Mesenchymal stem cell (in vitro differentiated cells and primary cell): Measurements from ENCODE around the gene ACYP2.
A peak's percentile ranks its signal among the peaks of the same experiment; 100 is the strongest.

Source experiments
- DNase-seq: peaks from one replicate; pipeline ENCODE4 v3.0.0-alpha.2; 2013
- H2AFZ ChIP-seq: one replicate; pipeline ENCODE4 v1.6.1; 2013; ENCODE audit warnings: low read depth, mild to moderate bottlenecking, control low read depth, inconsistent platforms, low read length, moderate library complexity
- H2AK5ac ChIP-seq: 2 replicates; pipeline ENCODE4 v1.6.1; 2013; ENCODE audit warnings: low read length, moderate library complexity, mild to moderate bottlenecking, inconsistent platforms; ENCODE audit not compliant: severe bottlenecking
- H2BK120ac ChIP-seq: one replicate; pipeline ENCODE4 v1.6.1; 2013; ENCODE audit warnings: low read depth, mild to moderate bottlenecking, inconsistent platforms, low read length, moderate library complexity
- H2BK12ac ChIP-seq, 2 experiments: one replicate each; pipeline ENCODE4 v1.6.1; 2013; ENCODE audit warnings: inconsistent platforms in 2 of 2, low read length in 2 of 2, mild to moderate bottlenecking in 2 of 2, moderate library complexity in 2 of 2, control low read depth in 1 of 2
- H2BK15ac ChIP-seq: one replicate; pipeline ENCODE4 v1.6.1; 2013; ENCODE audit warnings: mild to moderate bottlenecking, low read depth, inconsistent platforms; ENCODE audit not compliant: poor library complexity, severe bottlenecking
- H2BK5ac ChIP-seq: 2 replicates; pipeline ENCODE4 v1.6.1; 2013; ENCODE audit warnings: low read depth, mild to moderate bottlenecking, low read length, control low read depth, inconsistent platforms; ENCODE audit not compliant: poor library complexity, severe bottlenecking
- H3K14ac ChIP-seq, 2 experiments: one replicate each; pipeline ENCODE4 v1.6.1; 2013; ENCODE audit warnings: inconsistent platforms in 2 of 2, low read length in 2 of 2, control low read depth in 1 of 2, mild to moderate bottlenecking in 1 of 2, moderate library complexity in 1 of 2
- H3K18ac ChIP-seq, 2 experiments: one replicate each; pipeline ENCODE4 v1.6.1; 2013; ENCODE audit warnings: inconsistent platforms in 2 of 2, low read length in 2 of 2, control low read depth in 1 of 2, low read depth in 1 of 2, mild to moderate bottlenecking in 1 of 2
- H3K23ac ChIP-seq, 2 experiments: one replicate each; pipeline ENCODE4 v1.6.1; 2013; ENCODE audit warnings: inconsistent platforms in 2 of 2, low read length in 2 of 2, mild to moderate bottlenecking in 2 of 2, moderate library complexity in 2 of 2, control low read depth in 1 of 2
- H3K27ac ChIP-seq: 2 replicates; pipeline ENCODE4 v1.5.1; 2013; ENCODE audit warnings: mild to moderate bottlenecking, moderate library complexity, low read length, control low read depth, inconsistent platforms; ENCODE audit not compliant: poor library complexity, severe bottlenecking
- H3K27me3 ChIP-seq, 2 experiments: 2 replicates each; pipeline versions ENCODE4 v1.6.1 to v1.7.0; 2013; ENCODE audit warnings: low read length in 2 of 2, mild to moderate bottlenecking in 2 of 2, moderate library complexity in 2 of 2, control low read depth in 1 of 2, inconsistent platforms in 1 of 2; ENCODE audit not compliant: control insufficient read depth in 1 of 2, insufficient read depth in 1 of 2
- H3K36me3 ChIP-seq, 2 experiments: 2 replicates each; pipeline versions ENCODE4 v1.6.1 to v1.7.0; 2013; ENCODE audit warnings: low read length in 2 of 2, control low read depth in 1 of 2, inconsistent platforms in 1 of 2, low read depth in 1 of 2, mild to moderate bottlenecking in 1 of 2; ENCODE audit not compliant: insufficient read depth in 2 of 2, control insufficient read depth in 1 of 2
- H3K4ac ChIP-seq, 2 experiments: one replicate each; pipeline ENCODE4 v1.6.1; 2013; ENCODE audit warnings: inconsistent platforms in 2 of 2, low read length in 2 of 2, mild to moderate bottlenecking in 2 of 2, moderate library complexity in 2 of 2, control low read depth in 1 of 2, low read depth in 1 of 2
- H3K4me1 ChIP-seq: 2 replicates; pipeline ENCODE4 v1.6.1; 2013; ENCODE audit warnings: low read depth, low read length, control low read depth; ENCODE audit not compliant: control insufficient read depth, insufficient read depth
- H3K4me2 ChIP-seq: 2 replicates; pipeline ENCODE4 v1.6.1; 2013; ENCODE audit warnings: low read length, mild to moderate bottlenecking, inconsistent platforms; ENCODE audit not compliant: poor library complexity, severe bottlenecking
- H3K4me3 ChIP-seq, 2 experiments: 2 replicates each; pipeline versions ENCODE4 v1.5.1 to v1.7.0; 2013; ENCODE audit warnings: low read length in 2 of 2, mild to moderate bottlenecking in 2 of 2, control low read depth in 1 of 2, low read depth in 1 of 2; ENCODE audit not compliant: insufficient read depth in 1 of 2
- H3K79me1 ChIP-seq: replicated peaks from 2 replicates; pipeline ENCODE4 v1.6.1; 2013; ENCODE audit warnings: mild to moderate bottlenecking, control low read depth, low read length, inconsistent platforms; ENCODE audit not compliant: poor library complexity, severe bottlenecking
- H3K9ac ChIP-seq: 2 replicates; pipeline ENCODE4 v1.7.0; 2013; ENCODE audit warnings: mild to moderate bottlenecking, low read length, moderate library complexity
- H3K9me3 ChIP-seq: 2 replicates; pipeline ENCODE4 v1.7.0; 2013; ENCODE audit warnings: mild to moderate bottlenecking, low read length; ENCODE audit not compliant: control insufficient read depth
- H4K8ac ChIP-seq: one replicate; pipeline ENCODE4 v1.6.1; 2013; ENCODE audit warnings: inconsistent platforms, mild to moderate bottlenecking, low read length, moderate library complexity
- H4K91ac ChIP-seq: one replicate; pipeline ENCODE4 v1.6.1; 2013; ENCODE audit warnings: mild to moderate bottlenecking, low read length, inconsistent platforms
- WGBS: methylation state at CpG from one replicate; pipeline ENCODE4 v1.1.7; 2013; ENCODE audit warnings: mixed read lengths; 5-methylcytosine and 5-hydroxymethylcytosine counted together

Gene ACYP2

GRCh38 chr2:54227798-54228197 lies 112.4 kb downstream of the ACYP2 start:
- Histone ChIP-seq H3K4me3 (no peak overlapping the region), H4K91ac (no peak overlapping the region), H3K27me3 (no peaks in the 10 kb centered on the region), H2BK5ac (no peak overlapping the region), H3K4me1 (no peaks in the 10 kb centered on the region), H3K14ac (no peak overlapping the region), H2BK15ac (no peak overlapping the region), H3K79me1 (no peaks in the 10 kb centered on the region), H3K4me2 (no peak overlapping the region), H3K18ac (no peak overlapping the region), H3K4ac (no peak overlapping the region), H4K8ac (no peak overlapping the region), H2AK5ac (no peak overlapping the region), H3K27ac (no peak overlapping the region), H3K23ac (no peak overlapping the region), H3K9ac (no peak overlapping the region), H2AFZ (no peak overlapping the region), H2BK12ac (no peak overlapping the region), H3K36me3 (no peaks in the 10 kb centered on the region), H2BK120ac (no peak overlapping the region), H3K9me3 (no peaks in the 10 kb centered on the region)
- DNase-seq = no peak

- no peaks in the 10 kb centered on the region for H3K4me1 ChIP-seq
- H2BK12ac ChIP-seq = peak overlapping the region in 1 of 2 experiments; percentile 38
- no peak overlapping the region for H3K4me2 ChIP-seq
- DNase-seq = no peak
- 100% methylated on average over 1 of the region's 2 CpGs for WGBS
- no peak overlapping the region for H2BK120ac ChIP-seq
- no peak overlapping the region for H2BK5ac ChIP-seq
- no peak overlapping the region for H4K8ac ChIP-seq
- no peak overlapping the region for H4K91ac ChIP-seq
- no peak overlapping the region for H2AFZ ChIP-seq
- no peaks in the 10 kb centered on the region for H3K79me1 ChIP-seq
- H3K14ac ChIP-seq = no peak overlapping the region
- H3K36me3 ChIP-seq = no peaks in the 10 kb centered on the region
- no peak overlapping the region for H3K23ac ChIP-seq
- no peak overlapping the region for H3K18ac ChIP-seq
- no peak overlapping the region for H2AK5ac ChIP-seq
- H3K4ac ChIP-seq = peak overlapping the region in 1 of 2 experiments; percentile 41
- H3K9me3 ChIP-seq = no peaks in the 10 kb centered on the region
- H2BK15ac ChIP-seq = no peak overlapping the region
- no peak overlapping the region for H3K9ac ChIP-seq
- H3K4me3 ChIP-seq = no peak overlapping the region
- no peaks in the 10 kb centered on the region for H3K27me3 ChIP-seq
- no peak overlapping the region for H3K27ac ChIP-seq
Measured at GRCh38 chr2:54228945-54229344, 113.5 kb downstream of the ACYP2 start.

DNA sequence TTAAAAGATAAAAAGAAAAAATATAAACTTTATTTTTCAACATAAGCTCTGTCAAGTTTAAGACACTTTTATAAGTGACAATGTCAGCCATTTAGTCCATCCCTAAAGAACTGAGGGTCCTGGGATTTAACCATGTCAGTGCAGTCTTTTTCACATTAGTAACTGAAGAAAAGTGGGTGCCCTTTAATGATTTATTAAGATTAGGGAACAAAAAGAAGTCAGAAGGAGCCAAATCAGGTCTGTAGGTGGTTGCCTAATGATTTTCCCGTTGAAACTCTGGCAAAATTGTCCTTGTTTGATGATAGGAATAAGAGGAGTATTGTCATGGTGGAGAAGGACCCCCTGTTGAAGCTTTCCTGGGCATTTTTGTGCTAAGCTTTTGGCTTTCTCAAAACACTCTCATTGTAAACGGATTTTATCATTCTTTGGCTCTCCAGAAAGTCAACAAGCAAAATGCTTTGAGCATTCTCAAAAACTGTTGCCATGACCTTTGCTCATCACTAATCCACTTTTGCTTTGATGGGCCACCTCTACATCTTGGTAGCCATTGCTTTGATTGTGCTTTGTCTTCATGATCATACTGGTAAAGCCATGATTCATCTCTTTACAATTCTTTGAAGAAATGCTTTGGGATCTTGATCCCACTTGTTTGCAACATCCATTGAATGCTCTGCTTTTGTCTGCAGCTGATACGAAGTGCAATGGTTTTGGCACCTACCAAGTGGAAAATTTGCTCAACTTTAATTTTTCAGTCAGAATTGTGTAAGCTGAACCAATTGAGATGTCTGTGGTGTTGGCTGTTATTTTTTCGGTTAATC lies 118.6 kb downstream of the ACYP2 start:
- H3K27me3 ChIP-seq = no peaks in the 10 kb centered on the region
- no peak overlapping the region for H2AFZ ChIP-seq
- H3K27ac ChIP-seq = no peak overlapping the region
- no peaks in the 10 kb centered on the region for H3K9me3 ChIP-seq
- no peak overlapping the region for H3K4me2 ChIP-seq
- no peak overlapping the region for H3K9ac ChIP-seq
- no peak overlapping the region for H3K18ac ChIP-seq
- no peak overlapping the region for H4K91ac ChIP-seq
- 59% methylated on average over 4 of the region's 4 CpGs for WGBS
- no peak overlapping the region for H3K4ac ChIP-seq
- no peak overlapping the region for H2BK15ac ChIP-seq
- H3K23ac ChIP-seq = no peak overlapping the region
- no peak overlapping the region for H4K8ac ChIP-seq
- no peak overlapping the region for H2BK120ac ChIP-seq
- no peak overlapping the region for H3K14ac ChIP-seq
- no peak overlapping the region for H2BK5ac ChIP-seq
- no peak overlapping the region for H3K4me3 ChIP-seq
- H3K79me1 ChIP-seq = no peaks in the 10 kb centered on the region
- peaks cover 1% of the 10 kb centered on the region for H3K4me1 ChIP-seq
- H2BK12ac ChIP-seq = no peak overlapping the region
- H3K36me3 ChIP-seq = no peaks in the 10 kb centered on the region
- H2AK5ac ChIP-seq = no peak overlapping the region
- no peak for DNase-seq

DNA sequence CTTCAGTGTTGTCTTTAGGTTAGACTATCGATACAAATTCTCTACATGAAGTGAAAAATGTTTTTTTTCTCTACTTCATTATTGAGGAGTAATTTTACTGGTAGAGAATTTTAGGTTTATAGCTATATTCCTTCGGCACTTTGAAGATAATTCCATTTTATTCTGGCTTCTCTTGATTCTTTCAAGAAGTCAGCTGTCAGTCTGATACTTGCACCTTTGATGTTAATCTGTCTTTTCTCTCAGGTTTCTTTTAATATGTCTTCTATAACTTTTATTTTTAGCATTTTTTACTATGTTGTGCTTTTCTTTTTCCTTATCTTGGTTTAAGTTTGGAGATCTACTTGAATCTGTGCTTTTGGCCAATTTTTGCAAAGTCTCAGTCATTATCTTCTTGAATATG lies 122.0 kb downstream of the ACYP2 start:
- H2AFZ ChIP-seq = no peak overlapping the region
- H2BK12ac ChIP-seq = no peak overlapping the region
- H2BK5ac ChIP-seq = no peak overlapping the region
- H3K4me2 ChIP-seq = no peak overlapping the region
- H2BK15ac ChIP-seq = no peak overlapping the region
- H3K9me3 ChIP-seq = no peaks in the 10 kb centered on the region
- no CpG with 5 or more reads among the region's 2 CpGs for WGBS
- H3K27me3 ChIP-seq = no peaks in the 10 kb centered on the region
- no peak for DNase-seq
- no peak overlapping the region for H3K18ac ChIP-seq
- no peak overlapping the region for H4K91ac ChIP-seq
- no peak overlapping the region for H3K9ac ChIP-seq
- H3K14ac ChIP-seq = no peak overlapping the region
- no peaks in the 10 kb centered on the region for H3K79me1 ChIP-seq
- H2BK120ac ChIP-seq = no peak overlapping the region
- peaks cover 2% of the 10 kb centered on the region for H3K4me1 ChIP-seq
- no peaks in the 10 kb centered on the region for H3K36me3 ChIP-seq
- H3K27ac ChIP-seq = no peak overlapping the region
- no peak overlapping the region for H3K4me3 ChIP-seq
- H4K8ac ChIP-seq = no peak overlapping the region
- H3K4ac ChIP-seq = no peak overlapping the region
- no peak overlapping the region for H2AK5ac ChIP-seq
- no peak overlapping the region for H3K23ac ChIP-seq
